Measurements from ENCODE around the gene NEK6. TPM values are rescaled to one million over a fixed set of nuclear protein-coding genes. Genes with fewer than 3 reads are reported as not detected.

The NEK6 gene
- total RNA-seq, 1 experiment from 2014 or later: 33.3 TPM

DNA sequence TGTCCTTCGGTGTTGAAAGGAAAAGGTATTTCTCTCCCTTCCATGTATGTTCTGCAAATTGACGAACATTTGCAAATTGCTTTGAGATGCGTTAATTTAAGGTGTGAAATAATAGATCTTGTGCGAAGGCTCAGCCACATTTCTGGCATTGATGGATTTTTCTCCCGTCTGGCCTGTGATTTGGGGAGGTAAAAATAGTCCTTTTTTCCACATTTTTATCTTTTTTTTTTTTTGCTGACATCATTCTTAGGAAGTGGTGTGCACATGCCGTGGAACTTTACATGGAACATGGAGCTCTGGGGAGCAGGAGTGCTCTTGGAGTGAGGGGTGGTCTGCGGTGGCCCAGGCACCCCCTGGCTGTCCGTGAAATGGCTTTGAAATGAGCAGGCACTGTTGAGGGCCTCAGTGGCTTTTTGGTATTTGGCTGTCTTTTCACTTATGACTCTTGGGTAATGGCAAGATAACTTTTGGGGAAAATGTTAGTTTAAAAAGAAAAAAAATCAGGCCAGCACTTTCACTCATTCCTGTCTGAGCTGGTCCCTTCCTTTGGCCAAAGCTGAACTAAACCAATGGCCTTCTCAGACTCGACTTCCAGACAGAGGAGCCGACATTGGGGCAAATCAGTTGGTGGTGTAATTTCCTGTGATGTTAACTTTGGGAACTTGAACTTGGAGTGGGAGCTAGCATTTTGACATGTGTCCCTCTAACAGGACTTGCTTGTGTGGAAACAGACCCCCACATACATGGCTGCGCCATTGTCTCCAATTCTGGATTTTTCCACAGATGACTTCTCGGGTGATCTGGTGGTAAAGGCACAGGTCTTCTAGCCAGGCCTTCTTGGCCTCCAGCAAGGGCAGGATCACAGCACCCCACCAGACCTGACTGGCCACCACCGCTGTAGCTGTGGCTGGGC is 4.2 kb downstream of the NEK6 start:
- DNase-seq (ENCODE audit: low spot score): no peak

- no peak for DNase-seq (ENCODE audit: low spot score)
Observed at GRCh38 chr9:124262649-124262972, 4.9 kb downstream of the NEK6 start.

DNA sequence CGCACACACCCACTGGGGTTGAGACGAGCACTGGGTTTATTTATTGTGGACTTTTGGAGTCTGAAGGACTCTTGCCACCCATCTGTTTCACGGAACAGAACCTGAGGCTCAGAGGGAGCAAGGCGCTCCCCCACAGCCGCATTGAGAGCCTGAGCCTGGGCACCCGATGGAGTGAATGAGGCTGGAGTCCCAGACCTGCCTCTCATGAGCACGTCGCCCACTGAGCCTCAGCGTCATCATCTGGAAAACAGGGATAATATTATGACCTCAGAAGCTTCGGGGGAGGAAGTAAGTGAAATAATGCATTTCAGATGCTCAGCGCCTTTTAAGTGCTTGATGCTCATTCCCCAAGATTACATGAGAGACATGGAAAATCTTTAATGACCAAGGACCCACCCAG is 5.5 kb downstream of the NEK6 start:
- no peak for DNase-seq (ENCODE audit: low spot score)

GRCh38 chr9:124263800-124264426 is 6.2 kb downstream of the NEK6 start:
- no peak for DNase-seq (ENCODE audit: low spot score)

DNA sequence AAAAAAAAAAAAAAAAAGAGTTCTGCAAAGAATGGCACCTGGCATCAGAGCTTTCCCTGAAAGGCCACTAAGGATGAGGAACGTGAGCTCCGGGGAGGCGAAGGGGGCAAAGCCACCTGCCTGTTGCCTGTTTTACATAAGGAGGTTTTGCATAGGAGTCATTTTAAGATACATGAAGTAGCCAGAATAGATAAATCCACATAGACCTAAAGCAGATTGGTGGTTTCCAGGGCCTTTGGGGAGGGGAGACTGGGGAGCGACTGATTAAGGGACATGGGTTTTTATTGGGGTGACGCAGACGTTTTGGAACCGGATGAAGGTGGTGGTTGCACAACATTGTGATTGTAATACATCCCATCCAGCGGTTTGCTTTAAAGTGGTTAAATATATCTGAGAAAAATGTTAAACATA is 7.1 kb downstream of the NEK6 start:
- DNase-seq (ENCODE audit: low spot score): peak; percentile 68

GRCh38 chr9:124265551-124265950 is 7.8 kb downstream of the NEK6 start:
- no peak for DNase-seq (ENCODE audit: low spot score)

DNA sequence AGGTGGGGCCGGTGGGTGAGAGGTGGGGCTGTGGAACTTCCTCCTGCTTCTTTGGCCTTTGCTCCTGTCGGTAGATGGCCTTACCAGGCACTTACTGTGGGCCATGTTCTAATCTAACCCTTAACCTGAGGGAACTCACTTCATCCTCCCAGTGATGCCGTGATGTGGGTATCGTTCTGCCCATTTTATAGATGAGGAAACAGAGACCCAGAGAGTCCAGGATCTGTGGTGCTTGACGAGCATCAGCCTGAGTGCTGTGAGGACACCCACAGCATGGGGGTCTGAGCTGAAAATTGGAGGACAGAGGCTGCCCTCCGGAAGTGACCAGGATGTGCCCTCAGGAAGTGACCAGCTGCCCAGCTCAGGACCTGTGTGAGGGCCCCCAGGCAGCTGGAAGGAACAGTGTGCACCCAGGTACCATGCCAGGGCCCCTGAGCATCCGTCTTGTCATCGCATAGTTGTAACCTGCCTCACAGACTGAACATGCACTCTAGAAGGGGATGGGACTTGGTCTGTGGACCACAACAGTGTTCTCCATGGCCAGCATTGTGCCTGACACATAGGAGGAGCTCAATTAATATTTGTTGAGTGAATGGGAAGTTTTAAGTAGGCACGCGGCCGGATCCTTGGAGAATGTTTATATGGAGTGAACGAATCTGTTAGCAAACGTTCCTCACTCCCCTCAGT is 8.5 kb downstream of the NEK6 start:
- no peak for DNase-seq (ENCODE audit: low spot score)

DNA sequence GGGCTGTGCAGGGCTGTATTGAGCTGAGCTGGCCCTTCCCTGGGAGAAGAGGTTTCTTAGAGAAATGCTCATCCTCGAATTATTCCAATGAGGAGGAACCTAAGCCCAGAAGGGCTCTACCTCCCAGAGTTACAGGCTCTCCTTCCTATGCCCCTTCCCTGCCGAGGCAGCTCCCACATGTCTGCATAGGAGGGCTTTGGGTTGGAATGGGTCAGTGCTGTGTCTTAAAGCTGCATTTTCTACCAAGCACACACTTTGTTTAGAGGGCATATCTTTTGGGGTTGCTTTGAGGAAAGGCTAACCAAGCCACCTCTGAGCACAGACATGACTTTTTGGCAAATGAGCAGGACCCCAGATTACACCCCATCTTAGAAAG is 9.1 kb downstream of the NEK6 start:
- DNase-seq (ENCODE audit: low spot score): no peak

DNA sequence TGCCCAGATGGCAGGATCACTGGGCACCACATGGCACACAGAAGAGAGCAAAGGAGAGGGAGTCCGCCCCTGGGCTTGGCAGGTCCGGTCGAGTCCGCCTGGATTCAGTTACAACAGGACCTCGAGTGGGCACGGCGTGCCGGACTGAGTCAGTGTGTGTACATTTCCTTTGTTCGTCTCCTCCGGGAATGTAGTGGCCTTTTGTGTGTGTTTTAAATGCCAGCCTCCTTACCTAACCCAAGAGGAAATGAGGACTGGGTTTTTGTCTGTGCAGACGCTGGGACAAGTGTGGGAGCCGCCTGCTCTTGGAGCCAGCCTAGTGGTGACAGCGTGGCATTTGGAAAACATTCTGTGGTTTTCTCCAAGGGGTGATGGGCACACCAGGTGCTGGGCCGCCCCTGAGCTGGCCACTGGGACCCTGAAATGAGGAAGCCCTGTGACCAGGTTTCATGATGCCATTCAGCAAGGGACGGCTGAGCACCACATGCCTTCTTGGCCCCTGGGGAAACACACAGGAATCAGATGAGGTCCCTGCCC is 9.6 kb downstream of the NEK6 start:
- peak; percentile 95 for DNase-seq (ENCODE audit: low spot score)

DNA sequence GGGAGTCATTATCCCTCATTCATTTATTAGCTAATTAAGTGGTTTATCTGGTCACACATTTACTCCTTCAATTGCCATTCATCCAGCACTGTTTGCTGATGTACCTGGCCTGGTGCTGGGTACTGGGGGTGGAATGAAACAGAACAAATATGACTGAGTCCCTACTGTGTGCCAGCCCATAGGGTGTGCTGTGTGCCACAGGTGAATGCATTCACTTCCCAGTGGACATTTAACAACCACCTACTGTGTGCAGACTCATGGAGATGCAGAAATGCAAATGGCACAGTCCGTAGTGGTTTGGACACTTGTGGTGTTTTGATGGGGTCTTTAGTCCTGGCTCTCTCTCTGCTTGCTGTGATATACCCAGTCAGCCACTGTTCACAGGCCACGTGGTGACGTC is 10.5 kb downstream of the NEK6 start:
- DNase-seq (ENCODE audit: low spot score): no peak

DNA sequence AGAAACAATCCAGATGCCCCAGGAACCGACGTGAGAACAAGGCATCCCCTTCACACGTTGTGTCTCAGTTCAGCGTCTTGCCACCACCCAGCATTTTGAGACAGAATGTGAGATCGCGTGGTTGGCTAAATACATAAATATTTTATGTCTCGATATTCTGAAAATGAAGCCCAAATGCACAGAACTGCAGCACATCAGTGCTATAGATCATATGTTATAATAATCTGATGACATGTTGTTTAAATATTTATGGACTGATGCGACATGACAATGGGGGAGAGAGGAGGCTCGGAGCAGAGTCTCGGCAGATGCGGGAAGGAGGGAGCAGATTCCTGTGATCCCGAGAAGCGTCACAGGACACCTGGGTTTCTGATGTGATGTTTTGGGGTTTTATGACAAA is 10.9 kb downstream of the NEK6 start:
- DNase-seq (ENCODE audit: low spot score): no peak

DNA sequence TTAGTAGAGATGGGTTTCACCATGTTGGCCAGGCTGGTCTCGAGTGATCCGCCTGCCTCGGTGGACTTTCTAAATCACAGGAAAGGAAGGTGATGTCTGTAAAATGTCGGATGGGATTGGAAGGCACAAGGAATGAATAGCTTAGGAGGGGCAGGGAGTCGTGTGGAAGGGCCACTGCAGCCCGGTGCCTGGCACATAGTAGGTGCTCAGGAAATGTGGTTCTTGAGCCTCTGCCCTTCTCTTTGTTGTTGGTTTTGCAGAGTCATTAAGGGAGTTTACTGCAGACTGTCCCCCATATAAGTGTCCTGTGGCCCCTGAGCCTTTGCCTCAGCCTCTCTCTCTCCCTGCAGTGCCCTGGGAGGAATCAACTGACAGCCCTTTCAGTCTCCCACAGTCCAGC is 11.8 kb downstream of the NEK6 start:
- DNase-seq (ENCODE audit: low spot score): no peak

GRCh38 chr9:124270504-124271335 is 13.0 kb downstream of the NEK6 start:
- no peak for DNase-seq (ENCODE audit: low spot score)

DNA sequence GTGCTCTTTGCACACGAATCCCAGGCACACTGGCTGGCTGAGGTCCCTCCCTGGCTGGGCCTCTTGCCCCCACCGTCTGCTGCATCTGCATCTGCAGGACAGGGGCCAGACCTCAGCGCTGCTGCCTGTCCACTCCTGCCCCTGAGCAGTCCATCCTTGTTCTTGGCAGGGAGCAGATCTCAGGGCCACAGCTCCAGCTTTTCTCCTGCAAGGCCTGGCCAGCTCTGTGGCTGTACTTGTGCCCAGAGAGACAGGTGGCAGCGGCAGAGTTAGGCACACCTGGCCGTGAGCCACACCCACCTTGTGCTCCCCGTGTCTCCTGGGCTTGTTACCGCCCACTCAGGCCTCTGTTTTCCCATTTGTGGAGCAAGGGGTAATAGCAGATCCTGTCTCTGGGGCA is 13.9 kb downstream of the NEK6 start:
- no peak for DNase-seq (ENCODE audit: low spot score)

GRCh38 chr9:124272118-124272517 is 14.4 kb downstream of the NEK6 start:
- no peak for DNase-seq (ENCODE audit: low spot score)

GRCh38 chr9:124272979-124273378 is 15.2 kb downstream of the NEK6 start:
- DNase-seq (ENCODE audit: low spot score): no peak

GRCh38 chr9:124273427-124274160 is 15.8 kb downstream of the NEK6 start:
- DNase-seq (ENCODE audit: low spot score): no peak

GRCh38 chr9:124274226-124274625 is 16.5 kb downstream of the NEK6 start:
- DNase-seq (ENCODE audit: low spot score): no peak

DNA sequence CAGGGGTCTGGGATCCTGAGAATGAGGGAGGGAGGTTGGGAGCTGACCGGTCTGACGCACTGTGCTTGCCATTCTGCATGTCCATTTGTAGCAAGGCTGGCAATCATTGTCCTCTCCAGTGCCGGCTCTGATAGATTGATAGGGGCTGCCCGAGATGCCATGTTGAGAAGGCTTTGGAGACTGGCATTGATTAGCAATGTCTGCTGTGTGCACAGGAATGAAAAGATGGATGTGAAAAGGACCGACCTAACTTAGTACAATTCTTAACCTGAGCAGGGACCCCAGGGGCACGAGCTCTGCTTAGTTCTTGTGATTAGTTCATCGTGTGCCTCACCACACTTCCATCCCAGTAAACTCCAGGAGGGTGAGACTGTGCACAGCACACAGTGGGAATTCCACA is 17.0 kb downstream of the NEK6 start:
- DNase-seq (ENCODE audit: low spot score): no peak

GRCh38 chr9:124277420-124277819 is 19.7 kb downstream of the NEK6 start:
- DNase-seq (ENCODE audit: low spot score): no peak

- DNase-seq (ENCODE audit: low spot score): no peak
Observed at GRCh38 chr9:124278054-124278540, 20.3 kb downstream of the NEK6 start.

Measured in A172 (cell line).